ENCODE measurements around the gene GALNTL6.

DNA sequence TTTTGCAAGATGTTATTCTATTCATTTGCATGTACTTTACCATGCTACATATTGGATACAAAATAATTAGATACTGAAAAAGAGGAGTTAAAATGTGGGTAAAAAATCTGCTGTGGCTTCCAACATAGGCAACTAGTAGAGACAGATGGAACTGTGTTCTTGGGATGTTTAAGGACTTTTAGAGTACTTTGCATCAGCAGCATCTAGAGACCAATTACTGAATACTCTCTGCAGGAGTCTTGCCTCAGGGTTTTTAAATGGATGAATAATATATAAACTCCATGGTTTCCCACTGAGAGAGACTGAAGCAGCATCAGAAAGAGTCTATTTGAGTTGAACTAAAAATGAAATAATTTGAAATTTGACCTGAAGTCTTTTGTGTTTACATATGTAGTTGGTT is 676.7 kb downstream of the GALNTL6 start:
- TF ChIP-seq POLR2A (IDR thresholded peaks at IDR 0.05; ENCODE audit: low read length) (no peak), GATA1 (IDR thresholded peaks at IDR 0.05; ENCODE audit: low read depth, low read length) (no peak)
